Mesendoderm (in vitro differentiated cells): ENCODE results near the gene ADK.

Experiments used
- DNase-seq: peaks from one replicate; pipeline ENCODE4 v3.0.0; 2013
- H2AK5ac ChIP-seq: 2 replicates; pipeline ENCODE4 v1.6.1; 2013; ENCODE audit warnings: low read length, inconsistent platforms
- H2BK120ac ChIP-seq: 2 replicates; pipeline ENCODE4 v1.6.1; 2013; ENCODE audit warnings: low read depth, mild to moderate bottlenecking, low read length, moderate library complexity, mixed read lengths
- H2BK15ac ChIP-seq: replicated peaks from 2 replicates; pipeline ENCODE4 v1.6.1; 2013; ENCODE audit warnings: low read depth, mild to moderate bottlenecking, moderate library complexity
- H2BK5ac ChIP-seq: 2 replicates; pipeline ENCODE4 v1.6.1; 2013; ENCODE audit warnings: low read length, inconsistent platforms
- H3K18ac ChIP-seq: 2 replicates; pipeline ENCODE4 v1.6.1; 2013; ENCODE audit warnings: mild to moderate bottlenecking, low read length, mixed read lengths
- H3K23ac ChIP-seq: one replicate; pipeline ENCODE4 v1.6.1; 2013; ENCODE audit warnings: low read length
- H3K27ac ChIP-seq: 2 replicates; pipeline ENCODE4 v1.5.1; 2013; ENCODE audit warnings: low read depth, mild to moderate bottlenecking, inconsistent platforms, low read length, moderate library complexity
- H3K27me3 ChIP-seq: 2 replicates; pipeline ENCODE4 v1.6.1; 2013; ENCODE audit warnings: low read length, control low read depth, mild to moderate bottlenecking, inconsistent platforms; ENCODE audit not compliant: insufficient read depth, poor library complexity
- H3K36me3 ChIP-seq: 2 replicates; pipeline ENCODE4 v1.6.1; 2013; ENCODE audit warnings: low read length, inconsistent platforms; ENCODE audit not compliant: control insufficient read depth, insufficient read depth
- H3K4ac ChIP-seq: one replicate; pipeline ENCODE4 v1.6.1; 2013; ENCODE audit warnings: low read depth, mild to moderate bottlenecking, low read length, moderate library complexity
- H3K4me1 ChIP-seq: 2 replicates; pipeline ENCODE4 v1.6.1; 2013; ENCODE audit warnings: low read depth, low read length, inconsistent platforms; ENCODE audit not compliant: control insufficient read depth
- H3K4me2 ChIP-seq: 2 replicates; pipeline ENCODE4 v1.6.1; 2013; ENCODE audit warnings: low read length
- H3K4me3 ChIP-seq: 2 replicates; pipeline ENCODE4 v1.5.1; 2013; ENCODE audit warnings: mild to moderate bottlenecking, low read length
- H3K56ac ChIP-seq: one replicate; pipeline ENCODE4 v1.6.1; 2013; ENCODE audit warnings: low read length
- H3K79me1 ChIP-seq: 2 replicates; pipeline ENCODE4 v1.6.1; 2013; ENCODE audit warnings: low read length, inconsistent platforms
- H3K79me2 ChIP-seq: 2 replicates; pipeline ENCODE4 v1.6.1; 2013; ENCODE audit warnings: mild to moderate bottlenecking, low read length; ENCODE audit not compliant: control insufficient read depth, insufficient read depth
- H3K9ac ChIP-seq: 2 replicates; pipeline ENCODE4 v1.6.1; 2013; ENCODE audit warnings: low read length, inconsistent platforms
- H4K5ac ChIP-seq: one replicate; pipeline ENCODE4 v1.6.1; 2013; ENCODE audit warnings: low read length
- H4K8ac ChIP-seq: one replicate; pipeline ENCODE4 v1.6.1; 2013; ENCODE audit warnings: low read depth, mild to moderate bottlenecking, control low read depth, low read length, moderate library complexity
- WGBS: extraction: QIAGEN DNeasy Blood & Tissue Kit; methylation state at CpG from one replicate; pipeline ENCODE4 v1.1.7; 2013; ENCODE audit warnings: low lambda C conversion rate, missing lambda C conversion rate; ENCODE audit not compliant: insufficient coverage; ENCODE audit errors: extremely low coverage; 5-methylcytosine and 5-hydroxymethylcytosine counted together

The ADK gene

GRCh38 chr10:74307061-74307651 is 156.1 kb downstream of the ADK start:
- Histone ChIP-seq H3K56ac (no peak overlapping the region), H3K18ac (no peak overlapping the region), H3K36me3 (no peaks in the 10 kb centered on the region), H3K4ac (no peak overlapping the region), H2BK120ac (no peak overlapping the region), H3K23ac (no peak overlapping the region), H3K79me2 (no peaks in the 10 kb centered on the region), H3K27me3 (no peaks in the 10 kb centered on the region), H3K4me3 (no peak overlapping the region), H3K79me1 (peaks cover 2% of the 10 kb centered on the region), H3K27ac (no peak overlapping the region), H3K4me1 (no peaks in the 10 kb centered on the region), H4K5ac (no peak overlapping the region), H2BK15ac (no peak overlapping the region), H2AK5ac (no peak overlapping the region), H3K9ac (no peak overlapping the region), H2BK5ac (no peak overlapping the region), H3K4me2 (no peak overlapping the region), H4K8ac (no peak overlapping the region)
- WGBS = no CpG with 5 or more reads among the region's 3 CpGs
- DNase-seq = no peak

- H3K56ac ChIP-seq = no peak overlapping the region
- H3K18ac ChIP-seq = no peak overlapping the region
- H3K9ac ChIP-seq = no peak overlapping the region
- no peak overlapping the region for H4K5ac ChIP-seq
- no peaks in the 10 kb centered on the region for H3K79me2 ChIP-seq
- WGBS = no CpG with 5 or more reads among the region's 2 CpGs
- H3K27me3 ChIP-seq = no peaks in the 10 kb centered on the region
- H3K27ac ChIP-seq = no peak overlapping the region
- no peak overlapping the region for H4K8ac ChIP-seq
- H3K4me2 ChIP-seq = no peak overlapping the region
- no peak overlapping the region for H2AK5ac ChIP-seq
- H2BK5ac ChIP-seq = no peak overlapping the region
- no peak overlapping the region for H3K4me3 ChIP-seq
- no peak overlapping the region for H2BK15ac ChIP-seq
- no peak overlapping the region for H3K4ac ChIP-seq
- no peak overlapping the region for H2BK120ac ChIP-seq
- H3K23ac ChIP-seq = no peak overlapping the region
- peaks cover 2% of the 10 kb centered on the region for H3K79me1 ChIP-seq
- H3K4me1 ChIP-seq = no peaks in the 10 kb centered on the region
- H3K36me3 ChIP-seq = no peaks in the 10 kb centered on the region
- no peak for DNase-seq
Observed at GRCh38 chr10:74310652-74311257, 159.7 kb downstream of the ADK start.

- no CpG with 5 or more reads among the region's 1 CpG for WGBS
- H4K5ac ChIP-seq = no peak overlapping the region
Observed at GRCh38 chr10:74314166-74314565, 163.1 kb downstream of the ADK start.

GRCh38 chr10:74320026-74320425 is 169.0 kb downstream of the ADK start:
- H2BK5ac ChIP-seq = no peak overlapping the region
- H3K56ac ChIP-seq = no peak overlapping the region
- WGBS = no CpG with 5 or more reads among the region's 1 CpG
- no peaks in the 10 kb centered on the region for H3K36me3 ChIP-seq
- no peak overlapping the region for H4K5ac ChIP-seq
- no peak overlapping the region for H3K4ac ChIP-seq
- no peak overlapping the region for H3K27ac ChIP-seq
- no peak overlapping the region for H4K8ac ChIP-seq
- no peak overlapping the region for H2BK120ac ChIP-seq
- H3K18ac ChIP-seq = no peak overlapping the region
- H2BK15ac ChIP-seq = no peak overlapping the region
- no peak overlapping the region for H3K4me2 ChIP-seq
- H3K23ac ChIP-seq = no peak overlapping the region
- H2AK5ac ChIP-seq = no peak overlapping the region
- no peaks in the 10 kb centered on the region for H3K27me3 ChIP-seq
- H3K79me2 ChIP-seq = no peaks in the 10 kb centered on the region
- no peaks in the 10 kb centered on the region for H3K79me1 ChIP-seq
- no peak overlapping the region for H3K4me3 ChIP-seq
- DNase-seq = no peak
- no peaks in the 10 kb centered on the region for H3K4me1 ChIP-seq
- H3K9ac ChIP-seq = no peak overlapping the region

More at GRCh38 chr10:74314166-74314565, 163.1 kb downstream of the ADK start:
- Histone ChIP-seq H3K9ac (no peak overlapping the region), H3K23ac (no peak overlapping the region), H3K4me2 (no peak overlapping the region), H2BK5ac (no peak overlapping the region), H3K18ac (no peak overlapping the region), H3K4me3 (no peak overlapping the region), H3K36me3 (no peaks in the 10 kb centered on the region), H4K8ac (no peak overlapping the region), H2BK15ac (no peak overlapping the region), H3K4me1 (no peaks in the 10 kb centered on the region), H3K79me1 (no peaks in the 10 kb centered on the region), H3K56ac (no peak overlapping the region), H2AK5ac (no peak overlapping the region), H3K27me3 (no peaks in the 10 kb centered on the region), H3K27ac (no peak overlapping the region), H3K79me2 (no peaks in the 10 kb centered on the region), H3K4ac (no peak overlapping the region), H2BK120ac (no peak overlapping the region)
- DNase-seq = no peak

GRCh38 chr10:74320717-74321116 is 169.7 kb downstream of the ADK start:
- Histone ChIP-seq H4K8ac (no peak overlapping the region), H3K4me3 (no peak overlapping the region), H3K56ac (no peak overlapping the region), H3K4ac (no peak overlapping the region), H2BK5ac (no peak overlapping the region), H3K23ac (no peak overlapping the region), H3K9ac (no peak overlapping the region), H3K27me3 (no peaks in the 10 kb centered on the region), H3K4me1 (no peaks in the 10 kb centered on the region), H3K36me3 (no peaks in the 10 kb centered on the region), H3K4me2 (no peak overlapping the region), H3K79me2 (no peaks in the 10 kb centered on the region), H4K5ac (no peak overlapping the region), H2AK5ac (no peak overlapping the region), H2BK120ac (no peak overlapping the region), H3K27ac (no peak overlapping the region), H3K18ac (no peak overlapping the region), H2BK15ac (no peak overlapping the region), H3K79me1 (no peaks in the 10 kb centered on the region)
- WGBS = no CpG with 5 or more reads among the region's 4 CpGs
- DNase-seq = no peak

- no peak overlapping the region for H3K27ac ChIP-seq
- H3K56ac ChIP-seq = no peak overlapping the region
- H2AK5ac ChIP-seq = no peak overlapping the region
- no peak overlapping the region for H3K18ac ChIP-seq
- no peak overlapping the region for H4K5ac ChIP-seq
- no peak overlapping the region for H2BK120ac ChIP-seq
- no peaks in the 10 kb centered on the region for H3K79me2 ChIP-seq
- H3K79me1 ChIP-seq = no peaks in the 10 kb centered on the region
- H3K27me3 ChIP-seq = no peaks in the 10 kb centered on the region
- no peak overlapping the region for H3K4me3 ChIP-seq
- H3K36me3 ChIP-seq = no peaks in the 10 kb centered on the region
- H2BK15ac ChIP-seq = no peak overlapping the region
- no peak overlapping the region for H3K23ac ChIP-seq
- no peak overlapping the region for H3K9ac ChIP-seq
- no peak overlapping the region for H3K4me2 ChIP-seq
- H2BK5ac ChIP-seq = no peak overlapping the region
- no peak overlapping the region for H4K8ac ChIP-seq
- H3K4ac ChIP-seq = no peak overlapping the region
- no peak for DNase-seq
- no peaks in the 10 kb centered on the region for H3K4me1 ChIP-seq
- no CpG with 5 or more reads among the region's 4 CpGs for WGBS
Observed at GRCh38 chr10:74322141-74322540, 171.1 kb downstream of the ADK start.
